Right atrium auricular region (tissue), 2 donors: ENCODE data around the gene NLE1. TPM values are rescaled to one million over a fixed set of nuclear protein-coding genes. Genes with fewer than 3 reads are reported as not detected.

ENCODE experiments used
- DNase-seq: peaks from one replicate; pipeline ENCODE4 v3.0.0-alpha.2; 2019; ENCODE audit warnings: low spot score
- H3K27ac ChIP-seq, 2 donors: fragments of 200-600 bp; sonication (generic); 1 replicate in 1 of 2; 2 replicates in 1 of 2; pipeline ENCODE4 v1.5.1; 2016 to 2019
- H3K27me3 ChIP-seq, 2 donors: fragments of 200-600 bp; sonication (generic); one replicate each; pipeline versions ENCODE4 v1.5.1 to v1.6.0; 2017 to 2019
- H3K36me3 ChIP-seq: fragments of 200-600 bp; sonication (generic); one replicate; pipeline ENCODE4 v1.5.1; 2016
- H3K4me1 ChIP-seq, 2 donors: fragments of 200-600 bp; sonication (generic); one replicate each; pipeline versions ENCODE4 v1.5.1 to v1.6.0; 2017 to 2019
- H3K4me3 ChIP-seq, 2 donors: fragments of 200-600 bp; sonication (generic); 1 replicate in 1 of 2; 2 replicates in 1 of 2; pipeline ENCODE4 v1.5.1; 2017 to 2019; ENCODE audit warnings: mild to moderate bottlenecking in 1 of 2, moderate library complexity in 1 of 2
- H3K9me3 ChIP-seq, 2 donors: fragments of 200-600 bp; sonication (generic); one replicate each; pipeline ENCODE4 v1.5.1; 2019
- CTCF ChIP-seq, 2 donors: fragments of 200-600 bp; sonication (generic); IDR thresholded peaks; one replicate each; pipeline ENCODE4 v1.5.1; 2019; ENCODE audit warnings: antibody characterized with exemption in 2 of 2
- total RNA-seq, 2 donors: library from RNA; depleted of rRNA; stranded (reverse); fragments of >200 nt; gene quantifications; one replicate each; pipeline ENCODE4 v1.1.0, GENCODE V29; 2016

The NLE1 gene
- total RNA-seq, 2 donors from 2014 or later, result 3.6 to 8.2 TPM

- peaks cover 37% of the 10 kb centered on the region for H3K36me3 ChIP-seq
These were observed 24.9 kb upstream of the NLE1 start for GRCh38 chr17:35167046-35167445.

GRCh38 chr17:35166526-35166925, 24.4 kb upstream of the NLE1 start:
- peaks cover 36% of the 10 kb centered on the region for H3K36me3 ChIP-seq
- H3K9me3 ChIP-seq, result no peaks in the 10 kb centered on the region
- no peak for TF ChIP-seq CTCF (IDR thresholded peaks at IDR 0.05)
- no peaks in the 10 kb centered on the region for H3K27me3 ChIP-seq
- DNase-seq, result no peak
- H3K4me1 ChIP-seq, result no peaks in the 10 kb centered on the region
- no peak overlapping the region for H3K4me3 ChIP-seq
- H3K27ac ChIP-seq, result no peak overlapping the region

More at GRCh38 chr17:35167046-35167445, 24.9 kb upstream of the NLE1 start:
- no peaks in the 10 kb centered on the region for H3K4me1 ChIP-seq
- no peak for TF ChIP-seq CTCF (IDR thresholded peaks at IDR 0.05)
- no peaks in the 10 kb centered on the region for H3K9me3 ChIP-seq
- no peak for DNase-seq
- H3K27ac ChIP-seq, result no peak overlapping the region
- H3K4me3 ChIP-seq, result no peak overlapping the region
- no peaks in the 10 kb centered on the region for H3K27me3 ChIP-seq

GRCh38 chr17:35164716-35165115, 22.6 kb upstream of the NLE1 start:
- Histone ChIP-seq H3K9me3 (no peaks in the 10 kb centered on the region), H3K4me1 (no peaks in the 10 kb centered on the region), H3K36me3 (peaks cover 35% of the 10 kb centered on the region), H3K27ac (no peak overlapping the region), H3K4me3 (no peak overlapping the region), H3K27me3 (no peaks in the 10 kb centered on the region)
- no peak for DNase-seq
- TF ChIP-seq CTCF (IDR thresholded peaks at IDR 0.05), result no peak

GRCh38 chr17:35163886-35164285, 21.8 kb upstream of the NLE1 start:
- no peaks in the 10 kb centered on the region for H3K9me3 ChIP-seq
- no peaks in the 10 kb centered on the region for H3K27me3 ChIP-seq
- no peak for TF ChIP-seq CTCF (IDR thresholded peaks at IDR 0.05)
- DNase-seq, result no peak
- no peaks in the 10 kb centered on the region for H3K4me1 ChIP-seq
- H3K4me3 ChIP-seq, result no peak overlapping the region
- H3K27ac ChIP-seq, result no peak overlapping the region
- H3K36me3 ChIP-seq, result peaks cover 42% of the 10 kb centered on the region

GRCh38 chr17:35162755-35163154, 20.7 kb upstream of the NLE1 start:
- Histone ChIP-seq H3K4me1 (no peaks in the 10 kb centered on the region), H3K27me3 (no peaks in the 10 kb centered on the region), H3K36me3 (peaks cover 44% of the 10 kb centered on the region), H3K4me3 (no peak overlapping the region), H3K9me3 (no peaks in the 10 kb centered on the region), H3K27ac (no peak overlapping the region)
- no peak for TF ChIP-seq CTCF (IDR thresholded peaks at IDR 0.05)
- DNase-seq, result no peak

- no peaks in the 10 kb centered on the region for H3K4me1 ChIP-seq
- H3K27ac ChIP-seq, result no peak overlapping the region
- H3K4me3 ChIP-seq, result no peak overlapping the region
- TF ChIP-seq CTCF (IDR thresholded peaks at IDR 0.05), result no peak
- peaks cover 52% of the 10 kb centered on the region for H3K36me3 ChIP-seq
- no peaks in the 10 kb centered on the region for H3K9me3 ChIP-seq
- DNase-seq, result no peak
- no peaks in the 10 kb centered on the region for H3K27me3 ChIP-seq
These were observed 19.2 kb upstream of the NLE1 start for GRCh38 chr17:35161281-35161761.
